NOMO-1 treated with dmso at 0.1 percent for 144 hours (cell line): ENCODE measurements around the gene AGPAT3.
"Not testable (repeated sequence)": the region's sequence is repeated elsewhere in the genome, so short reads cannot be mapped to it uniquely, and the experiment has no call there.

ENCODE experiments used
- DNase-seq: peaks from one replicate; lab custom pipeline; 2025; ENCODE audit not compliant: unreplicated experiment; lab: John Stamatoyannopoulos, UW

AGPAT3 gene, protein sequence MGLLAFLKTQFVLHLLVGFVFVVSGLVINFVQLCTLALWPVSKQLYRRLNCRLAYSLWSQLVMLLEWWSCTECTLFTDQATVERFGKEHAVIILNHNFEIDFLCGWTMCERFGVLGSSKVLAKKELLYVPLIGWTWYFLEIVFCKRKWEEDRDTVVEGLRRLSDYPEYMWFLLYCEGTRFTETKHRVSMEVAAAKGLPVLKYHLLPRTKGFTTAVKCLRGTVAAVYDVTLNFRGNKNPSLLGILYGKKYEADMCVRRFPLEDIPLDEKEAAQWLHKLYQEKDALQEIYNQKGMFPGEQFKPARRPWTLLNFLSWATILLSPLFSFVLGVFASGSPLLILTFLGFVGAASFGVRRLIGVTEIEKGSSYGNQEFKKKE

GRCh38 chr21:43864962-43865539 is at the start of gene AGPAT3:
Gene AGPAT3 (plus strand): TSS chr21:43865223. CDS start chr21:43959682, 94,459 bp downstream.
- DNase-seq = no peak

- DNase-seq = no peak
Measured at GRCh38 chr21:43815991-43816390, 49.0 kb upstream of the AGPAT3 start.

GRCh38 chr21:43816611-43817071 is 48.4 kb upstream of the AGPAT3 start:
- no peak for DNase-seq

- DNase-seq = no peak
Measured at GRCh38 chr21:43817157-43818086, 47.6 kb upstream of the AGPAT3 start.

DNA sequence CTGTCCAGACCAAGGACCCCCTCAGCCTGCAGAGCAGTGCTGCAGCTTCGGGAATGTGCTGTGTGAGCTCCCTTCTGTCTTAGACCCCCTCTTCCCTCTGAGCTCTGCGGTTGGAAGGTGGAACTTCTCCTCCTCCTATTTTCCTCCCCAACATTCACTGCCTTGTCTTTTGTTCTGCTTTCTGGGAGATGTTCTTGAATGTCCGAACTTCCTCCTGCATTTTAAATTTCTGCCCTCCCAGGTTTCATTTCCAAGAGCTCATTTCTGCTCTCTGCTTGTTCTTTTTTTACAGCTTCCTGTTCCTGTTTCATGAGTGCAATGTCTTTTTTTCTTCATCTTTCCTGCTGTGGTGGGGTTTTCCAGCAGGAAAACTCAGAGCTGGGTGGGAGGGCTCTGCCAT is 46.3 kb upstream of the AGPAT3 start:
- DNase-seq = peak; percentile 79

DNA sequence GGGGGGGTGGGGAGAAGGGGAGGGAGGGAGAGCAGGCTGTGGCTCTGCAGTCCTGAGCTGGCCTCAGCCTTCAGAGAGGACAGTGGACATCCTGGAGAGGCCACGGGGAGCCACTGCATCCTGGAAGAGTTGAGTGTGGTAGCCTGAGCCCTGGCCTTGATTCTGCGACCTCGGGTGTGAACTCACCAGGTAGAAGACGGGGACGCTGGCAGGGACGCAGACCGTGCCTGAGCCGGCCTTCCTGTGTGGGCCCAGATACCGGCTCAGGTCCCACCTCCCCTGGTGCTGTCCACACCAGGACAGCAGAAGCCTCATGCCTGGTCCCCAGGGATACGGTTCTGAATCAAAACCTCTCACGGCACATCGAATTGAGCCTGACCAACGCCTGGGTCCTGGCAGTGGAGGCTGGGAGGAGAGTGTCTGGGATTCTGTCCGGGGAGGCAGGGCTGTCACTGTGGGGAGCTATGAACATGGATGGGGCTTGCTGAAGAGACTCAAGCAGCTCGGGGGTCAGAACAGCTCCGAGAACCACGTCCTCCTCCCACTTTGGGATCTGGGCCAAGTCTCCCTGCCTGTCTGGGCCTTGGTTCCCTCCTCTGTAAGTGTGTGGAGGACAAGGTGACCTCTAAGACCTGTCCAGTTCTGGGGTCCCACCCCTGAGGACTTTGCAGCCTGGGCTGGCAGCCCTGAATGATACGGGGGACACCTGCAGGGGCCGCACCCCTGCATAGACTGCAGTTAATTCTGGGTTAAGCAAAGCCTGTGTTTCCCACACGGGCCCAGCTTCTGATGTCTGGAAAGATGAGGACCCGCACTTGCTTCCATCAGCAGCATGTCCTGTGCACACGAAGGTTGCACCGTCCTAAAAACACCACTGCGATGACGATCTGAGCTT is 45.3 kb upstream of the AGPAT3 start:
- DNase-seq = no peak

DNA sequence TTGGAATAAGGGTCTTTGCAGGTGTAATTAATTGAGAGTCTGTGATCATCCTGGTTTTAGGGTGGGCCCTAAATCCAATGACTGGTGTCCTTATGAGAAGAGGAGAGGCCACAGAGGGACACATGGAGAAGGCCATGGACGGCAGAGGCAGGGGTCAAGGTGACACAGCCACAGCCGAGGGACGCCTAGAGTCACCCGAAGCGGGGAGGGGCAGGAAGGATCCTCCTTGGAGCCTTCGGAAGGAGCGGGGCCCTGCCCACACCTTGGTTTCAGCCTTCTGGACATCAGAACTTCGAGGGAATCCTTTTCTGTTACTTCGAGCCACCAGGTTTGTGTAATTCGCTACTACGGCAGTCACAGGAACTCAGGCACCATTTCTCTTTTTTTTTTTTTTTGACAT is 44.6 kb upstream of the AGPAT3 start:
- no peak for DNase-seq

GRCh38 chr21:43822166-43822565 is 42.9 kb upstream of the AGPAT3 start:
- not testable (repeated sequence) for DNase-seq

- DNase-seq = not testable (repeated sequence)
Measured at GRCh38 chr21:43822741-43823140, 42.3 kb upstream of the AGPAT3 start.

- no peak for DNase-seq
Measured at GRCh38 chr21:43824333-43825241, 40.4 kb upstream of the AGPAT3 start.

DNA sequence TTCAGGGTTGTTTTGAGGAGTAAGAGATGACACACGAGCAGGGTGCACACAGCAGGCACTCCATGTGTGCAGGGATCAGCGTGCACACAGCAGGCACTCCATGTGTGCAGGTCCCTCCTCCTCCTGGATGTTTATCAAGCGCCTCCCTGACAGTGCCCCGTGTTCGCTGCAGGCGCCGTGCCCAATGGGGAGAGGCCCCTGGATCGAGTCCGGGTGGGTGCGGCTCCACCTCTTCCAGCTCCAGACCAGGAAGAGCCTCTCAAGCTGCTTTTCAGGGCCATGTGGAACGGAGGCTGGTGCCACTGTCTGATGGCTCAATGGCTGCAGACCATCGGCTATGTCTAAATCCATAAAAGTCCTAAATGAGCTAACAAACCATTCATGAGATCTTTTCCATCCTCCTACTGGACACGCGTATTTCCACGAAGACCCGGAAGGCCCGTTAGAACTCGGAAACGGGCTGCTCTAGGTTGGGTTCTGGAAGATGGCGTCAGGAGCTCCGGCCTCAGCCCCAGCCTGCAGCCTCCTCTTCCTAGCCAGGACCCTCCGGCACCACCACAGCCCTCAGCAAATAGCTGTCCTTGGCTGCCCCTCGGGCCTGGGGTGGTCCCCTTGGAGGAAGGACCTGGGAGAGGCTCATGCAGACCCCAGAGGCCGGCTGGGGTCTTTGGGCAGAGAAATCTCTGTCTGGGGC is 39.6 kb upstream of the AGPAT3 start:
- no peak for DNase-seq

DNA sequence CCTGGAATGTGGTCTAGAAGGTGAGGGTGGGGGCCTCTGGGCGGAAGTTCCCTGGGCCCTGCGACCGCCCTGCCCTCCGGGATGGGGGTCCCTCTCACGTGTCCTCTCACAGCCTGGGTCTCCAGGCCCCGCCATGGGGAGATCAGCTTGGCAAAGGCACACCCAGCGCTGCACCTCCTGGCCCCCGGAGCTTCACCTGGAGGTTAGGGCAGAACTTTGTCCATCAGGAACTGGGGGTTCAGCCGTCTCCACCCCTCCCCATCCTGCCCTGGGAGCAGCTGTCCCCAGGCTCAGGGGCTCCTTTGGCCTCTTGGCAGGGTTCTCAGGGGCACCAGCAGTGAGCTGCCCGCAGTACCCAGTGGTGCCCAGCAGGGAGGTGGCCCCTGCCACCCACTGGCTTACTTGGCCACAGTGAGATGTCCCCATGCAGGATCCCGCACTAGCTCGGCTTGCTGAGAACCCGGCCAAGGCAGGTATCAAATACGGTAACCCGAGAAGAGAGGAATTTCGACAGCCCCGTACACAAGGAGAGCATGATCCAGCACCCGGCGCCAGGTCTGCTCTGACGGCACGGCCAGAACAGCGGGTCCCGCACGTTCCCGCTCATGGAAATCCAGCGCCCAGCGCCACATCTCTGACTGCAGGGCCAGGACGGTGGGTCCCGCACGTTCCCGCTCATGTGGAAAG is 38.9 kb upstream of the AGPAT3 start:
- DNase-seq = no peak

GRCh38 chr21:43826623-43826974 is 38.4 kb upstream of the AGPAT3 start:
- no peak for DNase-seq

GRCh38 chr21:43827015-43827611 is 37.9 kb upstream of the AGPAT3 start:
- DNase-seq = no peak

- no peak for DNase-seq
Measured at GRCh38 chr21:43829161-43829560, 35.9 kb upstream of the AGPAT3 start.

- DNase-seq = peak; percentile 45
Measured at GRCh38 chr21:43829575-43830119, 35.4 kb upstream of the AGPAT3 start.

DNA sequence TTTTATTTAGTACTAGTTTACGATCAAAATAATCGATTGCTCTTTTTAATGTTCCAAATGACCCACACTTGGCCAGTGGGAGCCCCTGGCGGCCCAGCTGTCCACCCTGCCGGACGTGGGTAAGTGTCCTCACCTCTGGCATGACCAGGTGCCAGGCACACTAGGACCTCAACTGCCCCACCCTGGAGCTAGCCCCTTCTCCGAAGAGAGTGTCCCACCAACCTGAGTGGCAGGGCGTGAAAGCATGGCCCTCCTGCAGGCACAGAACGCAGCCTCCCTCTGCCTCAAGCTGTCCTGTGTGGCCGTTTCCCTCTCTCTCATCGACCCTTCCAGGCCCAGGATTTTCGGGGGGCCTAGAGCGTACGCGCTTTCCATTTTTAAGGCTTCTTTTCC is 32.9 kb upstream of the AGPAT3 start:
- DNase-seq = no peak

- DNase-seq = no peak
Measured at GRCh38 chr21:43832648-43833047, 32.4 kb upstream of the AGPAT3 start.
